ENCODE data around the gene DSG4.

Gene DSG4

GRCh38 chr18:31450409-31450808, 73.8 kb downstream of the DSG4 start:
- no peak for ATAC-seq

GRCh38 chr18:31451625-31452024, 75.0 kb downstream of the DSG4 start:
- no peak for ATAC-seq

- ATAC-seq = no peak
Measured at GRCh38 chr18:31454066-31454708, 77.6 kb downstream of the DSG4 start.
